Measurements from ENCODE around the gene TTC34.
"Not testable (repeated sequence)": the region's sequence is repeated elsewhere in the genome, so short reads cannot be mapped to it uniquely, and the experiment has no call there.

The TTC34 gene

GRCh38 chr1:2657124-2657523 lies 144.4 kb downstream of the TTC34 start:
- not testable (repeated sequence) for FAIRE-seq

GRCh38 chr1:2655598-2656434 lies 145.7 kb downstream of the TTC34 start:
- FAIRE-seq, result not testable (repeated sequence)

GRCh38 chr1:2654443-2654948 lies 147.0 kb downstream of the TTC34 start:
- not testable (repeated sequence) for FAIRE-seq

GRCh38 chr1:2653741-2654442 lies 147.6 kb downstream of the TTC34 start:
- not testable (repeated sequence) for FAIRE-seq

- not testable (repeated sequence) for FAIRE-seq
Observed at GRCh38 chr1:2652926-2653571, 148.4 kb downstream of the TTC34 start.

- not testable (repeated sequence) for FAIRE-seq
Observed at GRCh38 chr1:2652152-2652925, 149.2 kb downstream of the TTC34 start.

GRCh38 chr1:2650967-2651645 lies 150.4 kb downstream of the TTC34 start:
- FAIRE-seq, result no peak

GRCh38 chr1:2646837-2647236 lies 154.7 kb downstream of the TTC34 start:
- no peak for FAIRE-seq

- FAIRE-seq, result no peak
Observed at GRCh38 chr1:2645776-2646175, 155.7 kb downstream of the TTC34 start.

GRCh38 chr1:2645143-2645542 lies 156.3 kb downstream of the TTC34 start:
- no peak for FAIRE-seq

GRCh38 chr1:2644591-2645101 lies 156.8 kb downstream of the TTC34 start:
- FAIRE-seq, result no peak

- FAIRE-seq, result no peak
Observed at GRCh38 chr1:2644171-2644570, 157.3 kb downstream of the TTC34 start.

GRCh38 chr1:2643414-2644077 lies 157.9 kb downstream of the TTC34 start:
- FAIRE-seq, result no peak

- no peak for FAIRE-seq
Observed at GRCh38 chr1:2642560-2643413, 158.7 kb downstream of the TTC34 start.

- no peak for FAIRE-seq
Observed at GRCh38 chr1:2642131-2642559, 159.3 kb downstream of the TTC34 start.

- FAIRE-seq, result no peak
Observed at GRCh38 chr1:2641381-2642130, 159.9 kb downstream of the TTC34 start.

- FAIRE-seq, result no peak
Observed at GRCh38 chr1:2640626-2641025, 160.9 kb downstream of the TTC34 start.

- no peak for FAIRE-seq
Observed at GRCh38 chr1:2639607-2640521, 161.6 kb downstream of the TTC34 start.
